ENCODE results near the gene ARMC7.

DNA sequence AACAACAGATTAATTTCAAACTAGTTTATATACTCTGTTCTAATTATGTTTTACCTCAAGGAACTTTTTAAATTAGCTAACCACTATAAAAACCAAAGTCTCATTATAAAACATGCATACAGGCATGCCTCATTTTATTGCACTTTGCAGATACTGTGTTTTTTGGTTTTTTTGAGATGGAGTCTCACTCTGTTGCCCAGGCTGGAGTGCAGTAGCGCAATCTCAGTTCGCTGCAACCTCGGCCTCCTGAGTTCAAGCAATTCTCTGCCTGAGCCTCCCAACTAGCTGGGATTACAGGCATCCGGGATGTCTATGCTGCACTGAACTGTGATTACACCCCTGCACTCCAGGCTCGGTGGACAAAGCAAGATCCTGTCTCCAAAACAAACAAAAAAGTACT lies 53.3 kb downstream of the ARMC7 start:
- TF ChIP-seq, protein P1, sequence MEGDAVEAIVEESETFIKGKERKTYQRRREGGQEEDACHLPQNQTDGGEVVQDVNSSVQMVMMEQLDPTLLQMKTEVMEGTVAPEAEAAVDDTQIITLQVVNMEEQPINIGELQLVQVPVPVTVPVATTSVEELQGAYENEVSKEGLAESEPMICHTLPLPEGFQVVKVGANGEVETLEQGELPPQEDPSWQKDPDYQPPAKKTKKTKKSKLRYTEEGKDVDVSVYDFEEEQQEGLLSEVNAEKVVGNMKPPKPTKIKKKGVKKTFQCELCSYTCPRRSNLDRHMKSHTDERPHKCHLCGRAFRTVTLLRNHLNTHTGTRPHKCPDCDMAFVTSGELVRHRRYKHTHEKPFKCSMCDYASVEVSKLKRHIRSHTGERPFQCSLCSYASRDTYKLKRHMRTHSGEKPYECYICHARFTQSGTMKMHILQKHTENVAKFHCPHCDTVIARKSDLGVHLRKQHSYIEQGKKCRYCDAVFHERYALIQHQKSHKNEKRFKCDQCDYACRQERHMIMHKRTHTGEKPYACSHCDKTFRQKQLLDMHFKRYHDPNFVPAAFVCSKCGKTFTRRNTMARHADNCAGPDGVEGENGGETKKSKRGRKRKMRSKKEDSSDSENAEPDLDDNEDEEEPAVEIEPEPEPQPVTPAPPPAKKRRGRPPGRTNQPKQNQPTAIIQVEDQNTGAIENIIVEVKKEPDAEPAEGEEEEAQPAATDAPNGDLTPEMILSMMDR (conservative IDR thresholded peaks at IDR 0.05; ENCODE audit: low read length) = no peak
- TF ChIP-seq EZH2phosphoT487 (IDR thresholded peaks at IDR 0.05; ENCODE audit: borderline replicate concordance) = no peak
